Left cardiac atrium (tissue), 4 donors: ENCODE measurements around the gene PIM1. TPM values are rescaled to one million over a fixed set of nuclear protein-coding genes. Genes with fewer than 3 reads are reported as not detected.

Source experiments
- ATAC-seq, 2 donors: fragments of 200-7000 bp; cut with Tn5 transposase; one replicate each; pipeline ENCODE4 v1.9.1; 2020; ENCODE audit warnings: mild to moderate bottlenecking in 2 of 2, moderate library complexity in 2 of 2
- DNase-seq: peaks from one replicate; pipeline ENCODE4 v3.0.0-alpha.2; 2020
- intact Hi-C, 2 donors: fragments of 100-400 bp; cut with DNase I; formaldehyde crosslinking; loops; one replicate each; pipeline versions ENCODE4 v1.14.1 to v1.15.1; 2022 to 2023
- total RNA-seq, 2 donors: library from RNA; stranded (reverse); fragmentation: NEBNext Ultra II Directional; extraction: Animal tissue kit (Norgen Biotek cat#: 25700); gene quantifications; one replicate each; pipeline ENCODE4 v1.2.1, GENCODE V29; 2021
- donor health status: DM: no; HTN: yes; CAD: no.
- donor health status: DM: no; HTN: yes; CAD: no; lungs with severe emphysema.
- donor health status: DM: yes; HTN: yes; CAD: no.
- donor health status: Dilated cardiomyopathy.

The PIM1 gene
- total RNA-seq, 2 donors from 2014 or later = 41.7 to 101 TPM

DNA sequence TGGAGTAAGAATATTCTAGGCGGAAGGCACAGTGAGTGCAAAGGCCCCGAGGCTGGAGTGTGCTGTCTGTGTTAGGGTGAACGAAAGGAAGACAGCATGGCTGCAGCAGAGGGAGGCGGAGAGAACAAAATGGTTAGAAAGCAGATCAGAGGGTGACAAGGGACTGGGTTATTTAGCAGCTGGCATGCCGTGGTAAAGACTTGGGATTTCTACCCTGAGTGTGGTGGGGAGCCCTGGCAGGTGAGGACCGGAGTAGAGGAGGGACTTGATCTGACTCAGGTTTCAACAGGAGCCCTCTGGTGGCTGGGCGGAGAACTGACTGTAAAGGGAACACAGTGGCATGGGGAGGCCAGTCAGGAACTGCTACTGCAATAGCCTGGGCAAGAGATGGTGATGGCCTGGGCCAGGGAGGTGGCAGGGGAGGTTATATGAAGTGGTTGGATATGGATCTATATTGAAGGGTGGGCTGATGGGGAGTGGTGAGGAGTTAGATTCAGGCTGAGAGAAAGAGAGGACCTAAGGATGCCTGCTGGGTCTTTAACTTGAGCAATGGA lies 38.0 kb downstream of the PIM1 start:
- peak; percentile 83 for DNase-seq
- peak; percentile 64 to 75 for ATAC-seq
- intact Hi-C loops = loop anchor here (10.0 kb wide), 2 partner anchors 183 to 323 kb away; partner anchors contain the start of gene C6orf89 (in 1 of the 2)

DNA sequence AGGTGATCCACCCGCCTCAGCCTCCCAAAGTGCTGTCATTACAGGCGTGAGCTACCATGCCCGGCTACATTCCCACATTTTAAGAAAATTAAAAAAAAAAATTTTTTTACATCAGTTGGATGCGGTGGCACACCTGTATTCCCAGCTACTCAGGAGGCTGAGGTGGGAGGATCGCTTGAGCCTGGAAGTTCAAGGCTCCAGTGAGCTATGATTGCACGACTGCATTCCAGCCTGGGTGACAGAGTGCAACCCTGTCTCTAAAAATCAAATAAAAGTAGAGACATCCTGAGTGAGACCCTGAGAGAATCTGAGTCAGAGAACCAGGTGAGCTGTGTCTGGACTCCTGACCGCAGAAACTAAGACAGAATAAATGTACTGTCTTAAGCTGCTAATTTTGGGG lies 38.8 kb downstream of the PIM1 start:
- intact Hi-C loops = loop anchor here (10.0 kb wide), 2 partner anchors 184 to 324 kb away; partner anchors contain the start of gene C6orf89 (in 1 of the 2)
- ATAC-seq = no peak
- DNase-seq = no peak

DNA sequence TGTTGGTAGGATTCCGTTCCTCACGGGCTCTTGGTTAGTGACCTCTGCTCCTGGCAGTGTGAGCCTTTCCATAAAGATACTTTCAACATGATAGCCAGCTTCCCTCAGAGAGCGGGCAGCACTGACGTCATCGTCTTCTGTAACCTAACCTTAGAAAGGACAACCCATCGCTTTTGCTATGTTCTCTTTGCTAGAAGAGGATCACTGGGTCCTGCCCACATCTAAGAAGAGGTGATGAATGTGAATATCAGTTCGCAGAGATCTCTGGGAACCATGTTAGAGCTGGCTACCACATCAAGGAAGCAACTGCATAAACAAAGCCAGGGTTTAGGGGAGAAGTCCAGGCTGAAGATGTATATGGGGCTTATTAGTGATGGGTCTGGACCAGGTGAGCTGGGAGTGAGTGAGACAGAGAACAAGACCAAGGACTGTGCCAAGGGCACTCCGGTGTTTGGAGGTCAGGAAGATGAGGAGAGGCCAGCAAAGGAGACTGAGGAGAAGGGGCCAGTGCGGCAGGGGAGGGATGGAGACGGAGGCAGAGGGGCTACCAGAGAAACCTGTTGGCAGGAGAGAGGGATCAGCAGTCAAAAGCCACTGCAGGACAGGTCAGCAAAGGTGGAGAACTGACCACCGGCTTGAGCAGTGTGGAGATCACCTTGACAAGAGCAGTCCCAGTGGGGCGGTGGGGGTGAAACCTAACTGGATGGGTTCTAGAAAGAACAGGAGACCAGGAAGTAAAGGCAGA lies 39.7 kb downstream of the PIM1 start:
- no peak for ATAC-seq
- DNase-seq = no peak
- intact Hi-C loops = loop anchor here (1.0 to 10.0 kb wide), 6 partner anchors 157 to 325 kb away; partner anchors contain the start of gene C6orf89 (in 1 of the 2)

DNA sequence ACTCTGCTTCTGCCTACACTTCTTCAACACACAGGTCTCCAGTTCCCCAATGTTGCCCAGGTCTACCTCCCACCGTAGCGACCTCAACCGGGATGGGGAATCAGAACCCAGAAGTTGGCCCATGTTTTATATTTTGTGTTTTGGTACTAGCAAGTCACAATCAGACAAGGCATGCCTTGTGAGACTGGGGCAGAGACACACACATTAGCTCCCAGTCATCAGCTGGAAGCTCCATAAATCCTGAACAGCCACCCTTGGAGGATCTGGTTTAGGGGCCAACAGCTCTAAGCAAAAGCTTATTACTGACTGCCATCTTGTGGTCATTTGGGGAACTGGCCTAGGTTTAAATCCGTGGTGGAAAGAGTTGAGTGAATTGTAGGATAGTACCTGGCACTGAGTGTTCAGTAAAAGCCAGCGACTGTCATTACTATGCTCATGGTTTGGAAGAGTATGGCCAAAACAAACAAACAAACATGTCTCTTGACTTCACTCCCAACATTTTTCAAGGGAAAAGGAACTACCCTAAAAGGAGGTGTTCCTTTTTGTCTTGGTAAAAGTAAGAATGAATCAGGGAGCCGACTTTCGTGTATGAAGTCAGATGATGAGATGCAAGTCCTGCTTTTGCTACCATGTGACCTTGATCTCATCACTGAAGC lies 40.5 kb downstream of the PIM1 start:
- intact Hi-C loops = loop anchor here (1.0 to 5.0 kb wide), 4 partner anchors 158 to 192 kb away; no protein-coding TSS in a partner anchor
- peak; percentile 65 for DNase-seq
- ATAC-seq = peak; percentile 85 to 88

DNA sequence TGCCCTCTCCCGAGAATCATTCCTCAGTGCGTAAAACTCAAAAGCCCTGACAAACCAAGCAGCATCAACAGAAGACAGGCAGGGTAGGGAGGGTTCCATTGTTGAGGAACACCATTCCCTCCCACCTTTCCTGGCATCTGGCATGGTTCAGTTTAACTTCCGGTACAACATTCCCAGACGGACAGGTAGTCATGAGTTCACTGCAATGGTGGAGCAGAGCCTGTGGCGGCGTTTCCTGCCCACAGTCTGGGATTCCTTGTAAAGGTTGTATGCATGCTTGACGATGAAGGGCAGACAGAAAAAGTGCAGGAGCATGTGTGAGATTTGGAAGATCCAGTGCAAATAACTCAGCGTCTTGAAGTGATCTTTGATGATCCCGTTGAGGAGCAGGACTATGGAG lies 42.3 kb downstream of the PIM1 start:
- no peak for DNase-seq
- no peak for ATAC-seq
- intact Hi-C loops = loop anchor here in 1 of 2 donors (5.0 kb wide), 1 partner anchor 160 kb away; no protein-coding TSS in a partner anchor

DNA sequence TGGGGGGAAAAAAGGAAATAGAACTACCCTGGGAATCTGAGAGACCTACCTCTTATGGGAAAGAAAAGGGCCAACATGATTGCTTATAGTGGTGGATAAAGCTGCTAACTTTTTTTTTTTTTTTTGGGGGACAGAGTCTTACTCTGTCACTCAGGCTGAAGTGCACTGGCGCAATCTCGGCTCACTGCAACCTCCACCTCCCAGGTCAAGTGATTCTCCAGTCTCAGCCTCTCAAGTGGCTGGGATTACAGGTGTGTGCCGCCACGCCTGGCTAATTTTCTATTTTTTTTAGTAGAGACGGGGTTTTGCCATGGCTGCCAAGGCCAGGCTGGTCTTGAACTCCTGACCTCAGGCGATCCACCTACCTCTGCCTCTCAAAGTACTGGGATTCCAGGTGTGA lies 48.1 kb downstream of the PIM1 start:
- no peak for ATAC-seq
- DNase-seq = no peak
- intact Hi-C loops = no loop called here

DNA sequence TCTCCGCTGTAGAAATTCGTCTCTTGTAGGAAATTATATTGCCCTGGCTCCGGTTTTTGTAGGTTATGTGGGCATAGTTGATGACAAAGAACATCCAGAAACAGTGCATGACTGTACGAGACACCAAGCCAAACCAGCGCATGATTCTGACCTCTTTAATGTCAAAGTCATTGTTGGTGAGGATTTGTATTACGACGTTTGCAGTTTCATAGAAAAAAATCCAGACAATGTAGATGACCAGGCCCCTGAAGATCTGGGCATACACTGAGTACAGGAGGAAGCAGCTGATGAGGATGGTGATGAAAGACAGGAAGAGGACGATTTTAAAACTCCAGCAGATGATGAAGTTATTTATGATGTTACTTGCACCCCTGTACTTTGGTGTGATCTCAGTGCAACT lies 48.6 kb downstream of the PIM1 start:
- ATAC-seq (no peak), DNase-seq (no peak)
- intact Hi-C loops = no loop called here

DNA sequence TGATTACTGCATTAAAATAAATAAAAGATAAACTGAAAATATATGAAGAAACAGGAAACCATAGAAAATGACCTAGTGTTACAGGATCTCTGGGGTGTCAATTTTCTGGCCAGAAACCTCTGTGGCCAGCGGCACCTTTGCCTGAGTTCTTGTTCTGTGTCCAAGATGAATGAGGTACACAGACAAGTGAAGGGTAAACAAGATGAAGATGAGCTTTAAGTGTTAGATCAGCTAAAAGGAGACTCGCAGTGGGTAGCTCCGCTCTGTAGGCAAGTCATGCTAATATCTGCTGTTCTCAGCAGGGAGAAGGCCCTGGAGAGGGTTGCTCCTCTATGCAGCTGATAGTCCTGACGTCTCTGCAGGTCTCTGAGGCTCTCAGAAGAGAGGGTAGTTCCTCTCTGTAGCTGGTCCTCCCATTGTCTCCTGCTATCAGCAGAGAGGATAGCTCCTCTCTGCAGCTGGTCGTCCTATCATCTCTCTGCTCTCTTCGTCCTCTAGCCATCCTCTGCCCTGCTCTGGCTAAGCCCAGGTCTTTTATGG lies 51.7 kb downstream of the PIM1 start:
- DNase-seq (no peak), ATAC-seq (no peak)
- intact Hi-C loops = no loop called here

DNA sequence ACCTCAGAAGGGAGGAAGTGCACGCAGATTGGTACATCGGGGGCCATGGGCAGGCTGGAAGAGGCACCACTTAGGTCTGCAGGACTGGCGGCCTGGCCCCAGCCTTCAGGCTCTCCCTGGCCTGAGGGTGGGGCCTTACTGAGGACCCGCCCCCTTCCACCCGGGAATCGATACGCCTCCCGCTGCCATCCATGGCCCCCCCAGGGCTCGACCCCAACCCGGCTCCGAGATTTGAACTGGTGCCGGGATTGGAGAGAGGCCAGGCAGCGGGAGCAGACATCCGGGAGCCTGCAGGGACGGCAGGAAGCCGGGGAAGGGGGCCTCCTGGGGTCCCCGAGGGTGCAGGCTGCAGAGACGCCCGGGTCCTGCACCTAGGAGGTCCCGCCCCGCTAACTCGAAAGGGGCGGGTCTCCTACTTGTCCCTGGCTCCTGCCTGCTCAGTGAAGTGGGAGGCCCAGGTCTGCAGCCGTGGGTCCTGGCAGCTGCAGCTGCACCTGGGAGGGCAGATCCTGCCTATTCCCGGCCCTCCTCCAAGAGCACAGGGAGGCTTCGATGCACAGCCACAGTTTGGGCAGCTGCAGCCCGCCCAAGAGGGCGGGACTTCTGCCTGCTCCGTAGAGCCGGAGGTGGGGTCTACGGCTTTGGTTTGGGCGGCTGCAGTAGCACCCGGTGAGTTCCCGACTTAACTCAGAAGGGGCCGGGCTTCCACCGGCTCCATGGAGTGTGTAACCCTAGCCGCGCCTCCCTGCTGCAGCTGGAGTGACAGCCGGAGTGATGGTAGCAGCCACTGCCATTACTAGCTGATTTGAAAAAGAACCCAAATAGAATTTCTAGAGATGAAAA lies 52.4 kb downstream of the PIM1 start:
- ATAC-seq (peak; percentile 97 to 98), DNase-seq (peak; percentile 85)
- intact Hi-C loops = no loop called here

DNA sequence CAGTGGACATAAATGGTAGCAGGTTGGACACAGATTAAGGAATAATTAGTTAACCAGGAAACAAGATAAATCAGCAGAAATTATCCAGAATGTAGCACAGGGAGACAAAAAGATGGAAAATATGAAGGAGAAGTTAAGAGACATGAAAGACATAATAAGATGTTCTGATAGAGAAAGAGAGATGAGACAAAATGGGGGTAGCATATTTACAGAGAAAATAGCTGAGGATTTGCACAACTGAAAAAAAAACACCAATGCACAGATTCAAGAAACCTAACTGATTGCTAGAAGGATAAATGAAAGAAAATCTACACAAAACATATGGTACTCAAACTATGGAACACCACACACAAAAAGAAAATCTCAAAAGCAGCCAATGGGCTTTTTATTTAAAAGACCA lies 53.0 kb downstream of the PIM1 start:
- DNase-seq (no peak), ATAC-seq (no peak)
- intact Hi-C loops = no loop called here

Other genes starting within 250 kb of the PIM1 start
- gene PI16, start 215.4 kb upstream of the PIM1 start, total RNA-seq = 10 to 100 TPM; 28.2 to 47.0 TPM
- 100 to 1,000 TPM; 178 to 214 TPM for gene MTCH1, start 184.0 kb upstream of the PIM1 start, total RNA-seq
- 10 to 100 TPM; 15.1 to 15.5 TPM for gene FGD2, start 164.5 kb upstream of the PIM1 start, total RNA-seq
- 1 to 10 TPM; 6.5 to 8.7 TPM for gene TBC1D22B, start 87.6 kb downstream of the PIM1 start, total RNA-seq
- gene TMEM217, start 88.0 kb downstream of the PIM1 start, total RNA-seq = 1 to 10 TPM in 1 of 2 donors, under 1 TPM in 1; 0.62 to 1.9 TPM
- 10 to 100 TPM; 18.1 to 19.1 TPM for gene RNF8, start 183.8 kb downstream of the PIM1 start, total RNA-seq